ENCODE data around the gene FAM120A. TPM values are rescaled to one million over a fixed set of nuclear protein-coding genes. Genes with fewer than 3 reads are reported as not detected.

FAM120A gene
- total and polyA plus RNA-seq, 9 of the 15 experiments (the other 6 are each of a cell fraction or from before 2014, with no cell fraction given): 8.7 to 71.0 (median 42.2) TPM

- ATAC-seq: no peak
Measured at GRCh38 chr9:93585695-93586094, 134.2 kb downstream of the FAM120A start.

GRCh38 chr9:93586290-93587057 lies 135.0 kb downstream of the FAM120A start:
- FAIRE-seq (no peak), DNase-seq (ENCODE audit: extremely low read depth in 1 of 4, low spot score in 3 of 4) (no peak), ATAC-seq (no peak)
- Histone ChIP-seq H3K9me3 (replicated peaks; ENCODE audit: control insufficient read depth, insufficient read depth, low read depth, low read length) (no peaks in the 10 kb centered on the region), H3K9me1 (ENCODE audit: control insufficient read depth, insufficient read depth, low read length) (no peaks in the 10 kb centered on the region), H2AFZ (ENCODE audit: low read depth, low read length) (no peak overlapping the region), H3K9ac (ENCODE audit: insufficient read depth in 1 of 2, low read depth in 2 of 2, low read length in 2 of 2) (no peak overlapping the region), H3K4me1 (replicated peaks in 1 of 2; ENCODE audit: control insufficient read depth in 2 of 2, insufficient read depth in 2 of 2, low read length in 2 of 2) (peaks cover 11 to 19% of the 10 kb centered on the region in 2 experiments), H3K4me2 (ENCODE audit: insufficient read depth, low read length) (no peak overlapping the region), H3K27ac (ENCODE audit: extremely low read depth, low read depth, low read length) (no peak overlapping the region), H3K4me3 (no peak overlapping the region), H3K36me3 (ENCODE audit: control insufficient read depth, insufficient read depth, low read length) (no peaks in the 10 kb centered on the region), H4K20me1 (replicated peaks; ENCODE audit: control insufficient read depth, insufficient read depth, low read length) (peaks cover 11% of the 10 kb centered on the region; the same call in 1 of the 2 replicates), H3K79me2 (ENCODE audit: control insufficient read depth, insufficient read depth, low read length) (peaks cover 32% of the 10 kb centered on the region), H3K27me3 (ENCODE audit: control insufficient read depth in 2 of 2, insufficient read depth in 2 of 2, low read length in 2 of 2) (no peaks in the 10 kb centered on the region)
- intact Hi-C loops (cut with micrococcal nuclease) (no loop called here), in situ Hi-C loops (cut with MboI) (no loop called here)
- no TSS peak for BruUV-seq (replicated peaks)
- ChIA-PET CTCF (ENCODE audit: low intra/inter-chr PET ratio) (no interaction called here), POLR2A (no interaction called here)
- TF ChIP-seq DMBX1 (CRISPR knock-in tag; IDR thresholded peaks at IDR 0.05; ENCODE audit: borderline replicate concordance) (no peak), HDGF (IDR thresholded peaks at IDR 0.05) (no peak), CEBPB (tag; IDR thresholded peaks at IDR 0.05) (no peak)
- 66% methylated on average over 13 of the region's 13 CpGs for WGBS (ENCODE audit: insufficient coverage, low coverage, missing lambda C conversion rate)

More at GRCh38 chr9:93585695-93586094, 134.2 kb downstream of the FAM120A start:
- in situ Hi-C loops (cut with MboI): no loop called here
- Histone ChIP-seq H3K4me3 (no peak overlapping the region), H3K36me3 (ENCODE audit: control insufficient read depth, insufficient read depth, low read length) (no peaks in the 10 kb centered on the region), H4K20me1 (replicated peaks; ENCODE audit: control insufficient read depth, insufficient read depth, low read length) (peaks cover 17% of the 10 kb centered on the region; the same call in 1 of the 2 replicates), H3K4me1 (replicated peaks in 1 of 2; ENCODE audit: control insufficient read depth in 2 of 2, insufficient read depth in 2 of 2, low read length in 2 of 2) (peaks cover 11 to 23% of the 10 kb centered on the region in 2 experiments), H3K9ac (ENCODE audit: insufficient read depth in 1 of 2, low read depth in 2 of 2, low read length in 2 of 2) (no peak overlapping the region), H2AFZ (ENCODE audit: low read depth, low read length) (no peak overlapping the region), H3K27me3 (ENCODE audit: control insufficient read depth in 2 of 2, insufficient read depth in 2 of 2, low read length in 2 of 2) (no peaks in the 10 kb centered on the region), H3K9me3 (replicated peaks; ENCODE audit: control insufficient read depth, insufficient read depth, low read depth, low read length) (no peaks in the 10 kb centered on the region), H3K4me2 (ENCODE audit: insufficient read depth, low read length) (no peak overlapping the region), H3K9me1 (ENCODE audit: control insufficient read depth, insufficient read depth, low read length) (no peaks in the 10 kb centered on the region), H3K79me2 (ENCODE audit: control insufficient read depth, insufficient read depth, low read length) (peaks cover 38% of the 10 kb centered on the region), H3K27ac (ENCODE audit: extremely low read depth, low read depth, low read length) (no peak overlapping the region)
- DNase-seq (ENCODE audit: extremely low read depth in 1 of 4, low spot score in 3 of 4): no peak
- FAIRE-seq: no peak
- ChIA-PET POLR2A (interaction anchor here (0.5 kb wide), 1 partner anchor 14 kb away, joined by 3 read pairs; no protein-coding TSS in a partner anchor), CTCF (ENCODE audit: low intra/inter-chr PET ratio) (no interaction called here)
- no TSS peak for BruUV-seq (replicated peaks)
- WGBS (ENCODE audit: insufficient coverage, low coverage, missing lambda C conversion rate): 84% methylated on average over 4 of the region's 4 CpGs
- no peak for TF ChIP-seq CHD2 (IDR thresholded peaks at IDR 0.05; ENCODE audit: low read depth, low read length)
- peak; percentile 37 for TF ChIP-seq RBM25 (IDR thresholded peaks at IDR 0.05; ENCODE audit: low read depth, low read length, severe bottlenecking)
- intact Hi-C loops (cut with micrococcal nuclease): no loop called here
